GM12872 (cell line): ENCODE measurements around the gene PRND.

Source experiments
- TF ChIP-seq, protein P1 (sequence below): IDR thresholded peaks from 3 replicates; pipeline ENCODE4 v1.5.1; 2011; ENCODE audit warnings: low read depth, mild to moderate bottlenecking, low read length, moderate library complexity; ENCODE audit not compliant: insufficient read depth

The PRND gene

DNA sequence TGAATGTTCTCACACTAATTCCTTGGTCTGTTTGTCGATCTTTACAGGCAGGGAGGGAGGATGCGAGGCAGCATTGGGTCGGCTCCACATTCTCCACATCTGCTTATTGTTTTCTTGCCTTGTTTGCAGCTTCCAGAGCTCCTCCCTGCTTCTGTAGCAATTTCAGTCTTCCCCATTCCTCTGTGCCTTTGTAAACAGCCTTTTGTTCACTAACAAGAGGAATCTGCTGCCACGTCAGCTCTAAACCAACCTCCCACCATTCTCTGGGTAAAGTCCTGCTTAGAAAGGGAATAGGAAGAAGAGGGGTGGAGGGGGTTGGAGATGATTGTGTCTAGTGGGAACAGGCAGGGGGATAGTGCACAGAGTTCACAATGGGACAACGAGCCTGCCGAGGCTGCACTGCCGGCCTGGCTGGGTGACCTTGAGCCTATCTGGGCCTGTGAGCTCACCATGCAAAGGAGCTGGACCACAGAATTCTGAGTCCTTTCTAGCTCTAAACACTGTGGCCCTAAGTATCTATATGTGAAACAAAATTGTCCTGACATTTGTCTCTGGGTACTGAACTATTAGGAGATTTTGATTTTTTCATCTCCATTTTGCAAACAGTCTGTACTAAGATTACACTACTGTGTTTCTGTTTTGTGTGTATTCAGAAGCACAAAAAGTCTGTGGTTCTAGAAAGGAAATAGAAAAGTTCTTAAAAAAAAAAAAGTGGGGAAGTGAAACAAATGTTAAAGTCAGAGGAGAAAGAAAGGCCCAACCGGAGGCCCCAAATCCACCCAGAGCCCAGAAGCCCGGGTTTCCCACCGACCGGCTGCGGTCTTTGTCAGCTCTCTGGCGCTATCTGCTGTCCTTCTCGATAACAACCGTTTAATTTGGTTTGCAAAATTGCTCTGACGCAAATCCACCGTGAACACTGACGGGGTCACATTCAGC, 1.4 kb upstream of the PRND start:
- TF ChIP-seq, protein P1, sequence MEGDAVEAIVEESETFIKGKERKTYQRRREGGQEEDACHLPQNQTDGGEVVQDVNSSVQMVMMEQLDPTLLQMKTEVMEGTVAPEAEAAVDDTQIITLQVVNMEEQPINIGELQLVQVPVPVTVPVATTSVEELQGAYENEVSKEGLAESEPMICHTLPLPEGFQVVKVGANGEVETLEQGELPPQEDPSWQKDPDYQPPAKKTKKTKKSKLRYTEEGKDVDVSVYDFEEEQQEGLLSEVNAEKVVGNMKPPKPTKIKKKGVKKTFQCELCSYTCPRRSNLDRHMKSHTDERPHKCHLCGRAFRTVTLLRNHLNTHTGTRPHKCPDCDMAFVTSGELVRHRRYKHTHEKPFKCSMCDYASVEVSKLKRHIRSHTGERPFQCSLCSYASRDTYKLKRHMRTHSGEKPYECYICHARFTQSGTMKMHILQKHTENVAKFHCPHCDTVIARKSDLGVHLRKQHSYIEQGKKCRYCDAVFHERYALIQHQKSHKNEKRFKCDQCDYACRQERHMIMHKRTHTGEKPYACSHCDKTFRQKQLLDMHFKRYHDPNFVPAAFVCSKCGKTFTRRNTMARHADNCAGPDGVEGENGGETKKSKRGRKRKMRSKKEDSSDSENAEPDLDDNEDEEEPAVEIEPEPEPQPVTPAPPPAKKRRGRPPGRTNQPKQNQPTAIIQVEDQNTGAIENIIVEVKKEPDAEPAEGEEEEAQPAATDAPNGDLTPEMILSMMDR: peak; percentile 73

DNA sequence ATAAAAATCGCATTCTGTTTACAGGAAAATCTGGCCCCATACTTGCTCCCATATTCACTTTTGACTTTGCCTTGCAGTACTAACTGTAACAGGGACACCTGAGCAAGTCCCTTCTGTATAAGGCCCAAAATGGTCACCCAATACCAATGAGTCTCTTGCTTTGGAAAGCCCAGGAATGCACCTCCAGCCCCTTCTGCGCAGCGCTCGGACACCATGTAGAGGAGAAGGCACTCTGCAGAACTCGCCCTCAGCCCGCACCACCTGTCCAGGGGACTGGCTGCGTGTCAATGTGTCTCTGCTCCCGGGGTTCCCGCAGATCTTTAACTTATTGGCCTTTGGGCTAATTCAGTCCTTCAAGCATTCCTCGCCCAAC, 746 bp upstream of the PRND start:
- TF ChIP-seq, protein P1: no peak

GRCh38 chr20:4722571-4722970, 862 bp downstream of the PRND start:
- TF ChIP-seq, protein P1: no peak

- TF ChIP-seq, protein P1: no peak
Observed at GRCh38 chr20:4722993-4723392, 1.3 kb downstream of the PRND start.

- TF ChIP-seq, protein P1: no peak
Observed at GRCh38 chr20:4724459-4725262, 3.0 kb downstream of the PRND start.

GRCh38 chr20:4725263-4725550, 3.5 kb downstream of the PRND start:
- TF ChIP-seq, protein P1: no peak

DNA sequence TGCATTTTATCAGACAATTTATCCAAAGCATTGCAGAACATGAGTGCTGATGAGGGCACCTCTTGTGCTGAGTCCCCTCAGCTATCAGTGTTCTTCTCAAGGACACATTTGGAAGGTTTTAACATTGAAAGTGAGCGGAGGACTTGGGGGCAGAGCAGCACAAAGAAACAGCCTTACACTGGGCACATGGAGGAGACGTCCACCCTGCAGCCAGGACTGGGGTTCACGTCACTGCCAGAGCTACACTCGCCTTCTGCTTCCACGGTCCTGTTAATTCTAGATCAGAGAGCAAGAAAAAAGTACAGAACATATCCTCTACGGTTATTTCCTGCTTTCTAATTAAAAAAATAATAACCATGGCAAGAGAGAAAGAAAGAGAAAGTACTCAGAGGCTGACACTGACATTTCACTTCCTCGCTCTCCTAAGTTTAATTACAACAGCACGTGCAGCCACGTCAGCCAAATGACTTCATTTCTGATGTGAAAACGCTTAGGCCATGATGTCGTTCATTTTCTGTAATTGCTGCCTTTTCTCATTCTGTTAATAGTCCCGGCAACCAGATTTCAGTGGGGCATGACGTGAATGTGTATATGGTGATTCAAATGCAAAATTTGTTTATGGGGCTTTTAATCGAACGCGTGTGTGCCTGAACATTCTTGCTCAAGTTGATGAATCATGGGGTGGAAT, 5.1 kb downstream of the PRND start:
- TF ChIP-seq, protein P1: no peak
